Measurements from ENCODE around the gene METTL14.

Gene METTL14

GRCh38 chr4:118745357-118745756 lies 60.2 kb downstream of the METTL14 start:
- Histone ChIP-seq H3K4me3 (no peak overlapping the region), H3K36me3 (peaks cover 37% of the 10 kb centered on the region), H3K9ac (no peak overlapping the region), H3K27me3 (no peaks in the 10 kb centered on the region), H3K9me3 (no peaks in the 10 kb centered on the region), H3K27ac (no peak overlapping the region), H4K20me1 (no peaks in the 10 kb centered on the region; the same call in 1 of the 2 replicates), H3K4me1 (no peaks in the 10 kb centered on the region), H3K4me2 (no peak overlapping the region)
- TF ChIP-seq Cebpa-rat (IDR thresholded peaks at IDR 0.05): no peak

GRCh38 chr4:118746251-118746919 lies 61.2 kb downstream of the METTL14 start:
- Histone ChIP-seq H3K4me1 (no peaks in the 10 kb centered on the region), H3K36me3 (peaks cover 40% of the 10 kb centered on the region), H3K4me2 (no peak overlapping the region), H3K27ac (no peak overlapping the region), H3K4me3 (no peak overlapping the region), H3K9ac (no peak overlapping the region), H3K9me3 (no peaks in the 10 kb centered on the region), H4K20me1 (no peaks in the 10 kb centered on the region; the same call in 1 of the 2 replicates), H3K27me3 (no peaks in the 10 kb centered on the region)
- TF ChIP-seq Cebpa-rat (IDR thresholded peaks at IDR 0.05): no peak

GRCh38 chr4:118749347-118749988 lies 64.3 kb downstream of the METTL14 start:
- Histone ChIP-seq H3K4me3 (no peak overlapping the region), H4K20me1 (no peaks in the 10 kb centered on the region), H3K4me1 (no peaks in the 10 kb centered on the region), H3K36me3 (peaks cover 33% of the 10 kb centered on the region), H3K27ac (no peak overlapping the region), H3K9ac (no peak overlapping the region), H3K27me3 (no peaks in the 10 kb centered on the region), H3K4me2 (no peak overlapping the region), H3K9me3 (no peaks in the 10 kb centered on the region)
- TF ChIP-seq Cebpa-rat (IDR thresholded peaks at IDR 0.05): no peak

GRCh38 chr4:118751629-118752323 lies 66.6 kb downstream of the METTL14 start:
- Histone ChIP-seq H3K27me3 (no peaks in the 10 kb centered on the region), H3K4me2 (no peak overlapping the region), H4K20me1 (no peaks in the 10 kb centered on the region), H3K9ac (no peak overlapping the region), H3K4me1 (no peaks in the 10 kb centered on the region), H3K9me3 (no peaks in the 10 kb centered on the region), H3K4me3 (no peak overlapping the region), H3K36me3 (peaks cover 27% of the 10 kb centered on the region), H3K27ac (no peak overlapping the region)
- no peak for TF ChIP-seq Cebpa-rat (IDR thresholded peaks at IDR 0.05)

- Histone ChIP-seq H3K27ac (no peak overlapping the region), H3K9me3 (no peaks in the 10 kb centered on the region), H3K9ac (no peak overlapping the region), H3K36me3 (peaks cover 32% of the 10 kb centered on the region), H3K27me3 (no peaks in the 10 kb centered on the region), H4K20me1 (no peaks in the 10 kb centered on the region), H3K4me3 (no peak overlapping the region), H3K4me1 (no peaks in the 10 kb centered on the region), H3K4me2 (no peak overlapping the region)
- no peak for TF ChIP-seq Cebpa-rat (IDR thresholded peaks at IDR 0.05)
Measured at GRCh38 chr4:118752551-118752950, 67.4 kb downstream of the METTL14 start.

- no peaks in the 10 kb centered on the region for H3K27me3 ChIP-seq
- H3K4me3 ChIP-seq: no peak overlapping the region
- no peak for TF ChIP-seq Cebpa-rat (IDR thresholded peaks at IDR 0.05)
- H3K9me3 ChIP-seq: no peaks in the 10 kb centered on the region
- H3K27ac ChIP-seq: no peak overlapping the region
- no peaks in the 10 kb centered on the region for H3K4me1 ChIP-seq
- no peaks in the 10 kb centered on the region for H4K20me1 ChIP-seq
- peaks cover 32% of the 10 kb centered on the region for H3K36me3 ChIP-seq
- H3K9ac ChIP-seq: no peak overlapping the region
- H3K4me2 ChIP-seq: no peak overlapping the region
Measured at GRCh38 chr4:118753096-118753495, 67.9 kb downstream of the METTL14 start.

- Histone ChIP-seq H3K9ac (no peak overlapping the region), H3K27ac (no peak overlapping the region), H3K27me3 (no peaks in the 10 kb centered on the region), H3K4me2 (no peak overlapping the region), H4K20me1 (no peaks in the 10 kb centered on the region), H3K4me1 (no peaks in the 10 kb centered on the region), H3K9me3 (no peaks in the 10 kb centered on the region), H3K36me3 (peaks cover 32% of the 10 kb centered on the region), H3K4me3 (no peak overlapping the region)
- TF ChIP-seq Cebpa-rat (IDR thresholded peaks at IDR 0.05): no peak
Measured at GRCh38 chr4:118753685-118754084, 68.5 kb downstream of the METTL14 start.

- Histone ChIP-seq H3K36me3 (peaks cover 32% of the 10 kb centered on the region), H3K27me3 (no peaks in the 10 kb centered on the region), H3K4me1 (no peaks in the 10 kb centered on the region), H3K9me3 (no peaks in the 10 kb centered on the region), H3K4me2 (no peak overlapping the region), H3K9ac (no peak overlapping the region), H3K4me3 (no peak overlapping the region), H3K27ac (no peak overlapping the region), H4K20me1 (no peaks in the 10 kb centered on the region)
- TF ChIP-seq Cebpa-rat (IDR thresholded peaks at IDR 0.05): no peak
Measured at GRCh38 chr4:118754890-118755289, 69.7 kb downstream of the METTL14 start.

- Histone ChIP-seq H4K20me1 (no peaks in the 10 kb centered on the region), H3K27me3 (no peaks in the 10 kb centered on the region), H3K27ac (no peak overlapping the region), H3K9ac (no peak overlapping the region), H3K36me3 (peaks cover 26% of the 10 kb centered on the region), H3K4me1 (no peaks in the 10 kb centered on the region), H3K4me3 (no peak overlapping the region), H3K4me2 (no peak overlapping the region), H3K9me3 (no peaks in the 10 kb centered on the region)
- TF ChIP-seq Cebpa-rat (IDR thresholded peaks at IDR 0.05): no peak
Measured at GRCh38 chr4:118755438-118756226, 70.4 kb downstream of the METTL14 start.

Measured in BLaER1 (cell line).